Spleen (tissue), 7 donors: ENCODE results near the gene GPR150.

Source experiments
- CTCF ChIP-seq, 11 experiments: fragments of 200-600 bp in 7 of 11; fragments of 450-650 bp in 4 of 11; sonication (generic) in 4 of 11; IDR thresholded peaks in 8 of 11; conservative IDR thresholded peaks in 3 of 11; 1 replicate in 7 of 11; 2 replicates in 4 of 11; pipeline versions ENCODE4 v1.4.0 to v1.8.0; 2016 to 2021; ENCODE audit warnings: antibody characterized with exemption in 11 of 11, inconsistent platforms in 4 of 11, mild to moderate bottlenecking in 1 of 11
- POLR2A ChIP-seq, 3 donors: fragments of 450-650 bp; IDR thresholded peaks; one replicate each; pipeline ENCODE4 v1.5.1; 2017; ENCODE audit warnings: antibody characterized with exemption in 3 of 3, mild to moderate bottlenecking in 1 of 3
- POLR2AphosphoS5 ChIP-seq, 3 donors: sonication (generic); formaldehyde crosslinking; IDR thresholded peaks; one replicate each; pipeline ENCODE4 v1.5.1; 2017; ENCODE audit warnings: antibody characterized with exemption in 3 of 3
- donor health status: DM: no; HTN: no; CAD: no; lungs with moderate emphysema.
- donor health status: DM: no; HTN: no; CAD: no.
- donor health status: DM: no; HTN: no; CAD: no.

GRCh38 chr5:95634081-95634480 is 14.2 kb downstream of the GPR150 start:
- no peak for TF ChIP-seq CTCF (IDR thresholded peaks at IDR 0.05 in 8 of 11, conservative IDR thresholded peaks at IDR 0.05 in 3 of 11)
- TF ChIP-seq POLR2AphosphoS5 (IDR thresholded peaks at IDR 0.05), result no peak
- no peak for TF ChIP-seq POLR2A (IDR thresholded peaks at IDR 0.05)
